A549 (cell line): ENCODE results near the gene MORN1. TPM values are rescaled to one million over a fixed set of nuclear protein-coding genes. Genes with fewer than 3 reads are reported as not detected.
"Not testable (repeated sequence)": the region's sequence is repeated elsewhere in the genome, so short reads cannot be mapped to it uniquely, and the experiment has no call there.

ENCODE experiments used
- ATAC-seq, 2 experiments: fragments of 200-7000 bp in 1 of 2; fragments of >200 bp in 1 of 2; cut with Nextera tagmentation in 1 of 2; cut with Tn5 transposase in 1 of 2; 3 replicates each; pipeline versions ENCODE4 v1.8.0 to v1.9.1; 2018 to 2020; ENCODE audit warnings: mild to moderate bottlenecking in 1 of 2, moderate library complexity in 1 of 2
- CTCF ChIA-PET: fragments of 300-600 bp; sonication (Branson Sonifier 250); formaldehyde crosslinking; extraction: SDS; loops from one replicate; lab custom pipeline; 2021; ENCODE audit warnings: antibody characterized with exemption, inconsistent platforms; lab: Yijun Ruan, JAX
- POLR2A ChIA-PET: fragments of 350-600 bp; formaldehyde crosslinking; extraction: SDS; loops from one replicate; lab custom pipeline; 2021; ENCODE audit warnings: antibody characterized with exemption, inconsistent platforms; lab: Yijun Ruan, JAX
- DNase-seq, 2 experiments: peaks; one replicate each; pipeline versions ENCODE4 v3.0.0 to v3.0.0-alpha.2; 2011 to 2016; ENCODE audit warnings: low read depth in 1 of 2, low spot score in 1 of 2
- FAIRE-seq: peaks from 2 replicates; lab custom pipeline; 2011; peaks lifted over from hg19 to GRCh38; lab: Jason Lieb, UNC
- H3K27ac ChIP-seq, 2 experiments: fragments of >200 bp; sonication (Bioruptor Twin); formaldehyde crosslinking; 3 replicates each; pipeline ENCODE4 v1.5.1; 2016 to 2017
- H3K4me1 ChIP-seq: fragments of >200 bp; sonication (Bioruptor Twin); formaldehyde crosslinking; 3 replicates; pipeline ENCODE4 v1.6.1; 2016
- H3K4me2 ChIP-seq: fragments of >200 bp; sonication (Bioruptor Twin); formaldehyde crosslinking; 3 replicates; pipeline ENCODE4 v1.6.1; 2016
- H3K4me3 ChIP-seq: fragments of >200 bp; sonication (Bioruptor Twin); formaldehyde crosslinking; 3 replicates; pipeline ENCODE4 v1.5.1; 2016
- H3K9me3 ChIP-seq: fragments of >200 bp; sonication (Bioruptor Twin); formaldehyde crosslinking; 3 replicates; pipeline ENCODE4 v1.6.1; 2016
- BCL3 ChIP-seq: fragments of >200 bp; sonication (Bioruptor Twin); formaldehyde crosslinking; IDR thresholded peaks from 3 replicates; pipeline ENCODE4 v1.6.1; 2016
- BHLHE40 ChIP-seq: IDR thresholded peaks from 2 replicates; pipeline ENCODE4 v1.6.1; 2012; ENCODE audit warnings: low read depth, low read length, inconsistent platforms
- CBX2 ChIP-seq: fragments of 200-600 bp; sonication (generic); IDR thresholded peaks from 2 replicates; pipeline ENCODE4 v1.6.1; 2016; ENCODE audit warnings: low read depth, mild to moderate bottlenecking, borderline replicate concordance
- CBX8 ChIP-seq: fragments of 200-600 bp; sonication (generic); IDR thresholded peaks from 2 replicates; pipeline ENCODE4 v1.6.1; 2016
- E2F6 ChIP-seq: IDR thresholded peaks from 2 replicates; pipeline ENCODE4 v1.6.1; 2012; ENCODE audit warnings: low read depth, borderline replicate concordance
- EHF ChIP-seq: fragments of 250-450 bp; sonication (Bioruptor Pico); IDR thresholded peaks from 2 replicates; pipeline ENCODE4 v1.5.0; 2020; ENCODE audit warnings: mild to moderate bottlenecking
- EP300 ChIP-seq, 2 experiments: fragments of >200 bp; sonication (Bioruptor Twin); formaldehyde crosslinking; IDR thresholded peaks; 2 replicates in 1 of 2; 3 replicates in 1 of 2; pipeline ENCODE4 v1.6.1; 2016 to 2017
- FOSL2 ChIP-seq, 2 experiments: fragments of 450-650 bp in 1 of 2; fragments of >200 bp in 1 of 2; sonication (Bioruptor Twin) in 1 of 2; formaldehyde crosslinking; IDR thresholded peaks; 2 replicates each; pipeline versions ENCODE4 v1.5.0 to v1.6.1; 2016 to 2020; ENCODE audit warnings: mild to moderate bottlenecking in 1 of 2, moderate library complexity in 1 of 2
- FOXS1 ChIP-seq: fragments of 250-450 bp; sonication (Bioruptor Pico); IDR thresholded peaks from 2 replicates; pipeline ENCODE4 v1.5.0; 2020; ENCODE audit warnings: mild to moderate bottlenecking, moderate library complexity
- HDAC2 ChIP-seq: fragments of 200-600 bp; sonication (generic); IDR thresholded peaks from 2 replicates; pipeline ENCODE4 v1.6.1; 2016
- HES2 ChIP-seq: fragments of >200 bp; sonication (Bioruptor Twin); formaldehyde crosslinking; IDR thresholded peaks from 2 replicates; pipeline ENCODE4 v1.6.1; 2016
- HMGXB4 ChIP-seq: fragments of 250-450 bp; sonication (Bioruptor Pico); IDR thresholded peaks from 2 replicates; pipeline ENCODE4 v1.5.0; 2021; ENCODE audit warnings: mild to moderate bottlenecking, moderate library complexity, borderline replicate concordance
- HOXB13 ChIP-seq: fragments of 250-450 bp; sonication (Bioruptor Pico); IDR thresholded peaks from 2 replicates; pipeline ENCODE4 v1.5.0; 2020; ENCODE audit warnings: low read depth, mild to moderate bottlenecking, moderate library complexity
- HOXB5 ChIP-seq: fragments of 250-450 bp; sonication (Bioruptor Pico); IDR thresholded peaks from 2 replicates; pipeline ENCODE4 v1.5.0; 2020; ENCODE audit warnings: mild to moderate bottlenecking, moderate library complexity
- JUN ChIP-seq, 2 experiments: fragments of >200 bp; sonication (Bioruptor Twin); formaldehyde crosslinking; IDR thresholded peaks; 2 replicates in 1 of 2; 3 replicates in 1 of 2; pipeline ENCODE4 v1.6.1; 2016 to 2017
- JUNB ChIP-seq: fragments of >200 bp; sonication (Bioruptor Twin); formaldehyde crosslinking; IDR thresholded peaks from 2 replicates; pipeline ENCODE4 v1.6.1; 2016
- KDM5A ChIP-seq: fragments of 200-600 bp; sonication (generic); IDR thresholded peaks from 2 replicates; pipeline ENCODE4 v1.6.1; 2016; ENCODE audit warnings: antibody characterized with exemption, mild to moderate bottlenecking
- MAX ChIP-seq: IDR thresholded peaks from 2 replicates; pipeline ENCODE4 v1.6.1; 2012
- NR3C1 ChIP-seq: fragments of >200 bp; sonication (Bioruptor Twin); formaldehyde crosslinking; IDR thresholded peaks from 3 replicates; pipeline ENCODE4 v1.6.1; 2017
- PHF8 ChIP-seq: fragments of 200-600 bp; sonication (generic); IDR thresholded peaks from 2 replicates; pipeline ENCODE4 v1.6.1; 2016; ENCODE audit warnings: low read depth, mild to moderate bottlenecking, antibody characterized with exemption, moderate library complexity, borderline replicate concordance
- POLR2A ChIP-seq: IDR thresholded peaks from 2 replicates; pipeline ENCODE4 v1.6.1; 2012; ENCODE audit warnings: mild to moderate bottlenecking, low read length
- POLR2AphosphoS2 ChIP-seq: conservative IDR thresholded peaks from 2 replicates; pipeline ENCODE4 v1.6.1; 2012; ENCODE audit warnings: low read length, improper control_type of control experiment, inconsistent platforms
- RAD21 ChIP-seq, 2 experiments: fragments of >200 bp in 1 of 2; sonication (Bioruptor Twin) in 1 of 2; formaldehyde crosslinking in 1 of 2; IDR thresholded peaks in 1 of 2; conservative IDR thresholded peaks in 1 of 2; 2 replicates in 1 of 2; 3 replicates in 1 of 2; pipeline ENCODE4 v1.6.1; 2012 to 2018; ENCODE audit warnings: inconsistent platforms in 1 of 2
- RARB ChIP-seq: fragments of 250-450 bp; sonication (Bioruptor Pico); IDR thresholded peaks from 2 replicates; pipeline ENCODE4 v1.8.0; 2021; ENCODE audit warnings: mild to moderate bottlenecking, moderate library complexity
- RFX5 ChIP-seq: fragments of 450-650 bp; IDR thresholded peaks from 2 replicates; pipeline ENCODE4 v1.7.1; 2014; ENCODE audit warnings: antibody characterized with exemption, mild to moderate bottlenecking, moderate library complexity
- SREBF2 ChIP-seq: fragments of 450-650 bp; IDR thresholded peaks from 2 replicates; pipeline ENCODE4 v1.6.1; 2014; ENCODE audit warnings: mild to moderate bottlenecking, moderate library complexity
- TP53 ChIP-seq: fragments of 250-450 bp; sonication (Bioruptor Pico); IDR thresholded peaks from 2 replicates; pipeline ENCODE4 v1.5.0; 2021; ENCODE audit warnings: mild to moderate bottlenecking, moderate library complexity
- ZC3H11A ChIP-seq: fragments of 450-650 bp; IDR thresholded peaks from 2 replicates; pipeline ENCODE4 v1.6.1; 2014; ENCODE audit warnings: antibody characterized with exemption, mild to moderate bottlenecking
- WGBS: methylation state at CpG from one replicate; pipeline ENCODE4 v1.1.6; 2017; ENCODE audit errors: missing lambda C conversion rate; 5-methylcytosine and 5-hydroxymethylcytosine counted together
- polyA minus RNA-seq: library from RNA; depleted of rRNA, polyadenylated mRNA; stranded (reverse); fragments of >200 nt; gene quantifications from 2 replicates; pipeline ENCODE4 v1.2.3, GENCODE V29; 2011; rRNA and poly(A)+ RNA removed
- polyA plus RNA-seq, 4 experiments: library from polyadenylated mRNA; depleted of rRNA in 3 of 4; stranded (reverse); fragments of >200 nt; fragmentation: RNase III in 1 of 4; extraction: RNeasy Plus Mini Kit Qiagen cat#74134 plus additional on column Dnase treatment in 1 of 4; gene quantifications; 2 replicates in 3 of 4; 3 replicates in 1 of 4; pipeline ENCODE4 v1.2.3, GENCODE V29; 2011 to 2017
- TF ChIP-seq, protein P1 (sequence below): fragments of 200-600 bp; sonication (generic); IDR thresholded peaks from 2 replicates; pipeline ENCODE4 v1.6.1; 2016; ENCODE audit warnings: antibody characterized with exemption, mild to moderate bottlenecking, moderate library complexity

The MORN1 gene
- polyA plus RNA-seq (2011; rRNA removed) (6.9 and 7.2 TPM in 2 replicates), polyA plus RNA-seq (2017; fragmentation: RNase III; extraction: RNeasy Plus Mini Kit Qiagen cat#74134 plus additional on column Dnase treatment) (6.8 to 9.5 TPM (median 8.9 TPM) in 3 replicates), polyA minus RNA-seq (12.4 and 13.0 TPM in 2 replicates)
- 7.1 and 8.0 TPM in 2 replicates for polyA plus RNA-seq (2012; cell fraction: cytosol; rRNA removed)
- polyA plus RNA-seq (2012; cell fraction: nucleus; rRNA removed) = 11.6 and 14.2 TPM in 2 replicates

GRCh38 chr1:2391041-2391930 is at the start of gene MORN1, which contains the start of gene RER1:
TSS of gene MORN1 (minus strand) at chr1:2391554. CDS start at chr1:2391533, 21 bp downstream.
TSS of gene RER1 (plus strand) at chr1:2391841. CDS start at chr1:2395791, 3,950 bp downstream.
- ATAC-seq = peak; percentile 97
- H3K9me3 ChIP-seq = no peaks in the 10 kb centered on the region
- H3K4me2 ChIP-seq = peak within 1 kb of the TSS; percentile 100
- peak within 1 kb of the TSS; percentile 98 for H3K27ac ChIP-seq
- POLR2A ChIA-PET = interaction anchor here (0.6 to 1.3 kb wide), 15 partner anchors 10 to 988 kb away, joined by 3 to 10 read pairs (median 4); partner anchors contain the start of gene FAAP20
- TF ChIP-seq EP300 (IDR thresholded peaks at IDR 0.05) = no peak
- no peak for TF ChIP-seq HOXB5
- TF ChIP-seq RAD21 (conservative IDR thresholded peaks at IDR 0.05 in 1 of 2, IDR thresholded peaks at IDR 0.05 in 1 of 2) = no peak
- no peak for TF ChIP-seq POLR2AphosphoS2
- TF ChIP-seq SREBF2 = no peak
- TF ChIP-seq E2F6 = no peak
- TF ChIP-seq HES2 = no peak
- no peak for TF ChIP-seq HMGXB4
- TF ChIP-seq BHLHE40 = no peak
- TF ChIP-seq NR3C1 = no peak
- TF ChIP-seq POLR2A = peak; percentile 65
- 0 out of 2 replicates have a peak, but pooled peaks have one; percentile 17 for TF ChIP-seq MAX
- no peak for TF ChIP-seq JUNB
- TF ChIP-seq JUN (IDR thresholded peaks at IDR 0.05) = peak in 1 of 2 experiments; percentile 78; a peak in 2 of 5 replicates
- no peak for TF ChIP-seq HOXB13 (CRISPR knock-in tag)
- TF ChIP-seq CBX2 = no peak
- peak; percentile 45; the same call in 1 of the 2 replicates for TF ChIP-seq PHF8
- no peak for TF ChIP-seq EHF (CRISPR knock-in tag)
- TF ChIP-seq RARB (CRISPR knock-in tag) = no peak
- TF ChIP-seq CBX8 = no peak
- peak; percentile 84 for TF ChIP-seq KDM5A
- no peak for TF ChIP-seq RFX5
- TF ChIP-seq HDAC2 = no peak
- no peak for TF ChIP-seq FOXS1 (CRISPR knock-in tag)
- TF ChIP-seq BCL3 = 0 out of 3 replicates have a peak, but pooled peaks have one; percentile 53
- TF ChIP-seq, protein P1, sequence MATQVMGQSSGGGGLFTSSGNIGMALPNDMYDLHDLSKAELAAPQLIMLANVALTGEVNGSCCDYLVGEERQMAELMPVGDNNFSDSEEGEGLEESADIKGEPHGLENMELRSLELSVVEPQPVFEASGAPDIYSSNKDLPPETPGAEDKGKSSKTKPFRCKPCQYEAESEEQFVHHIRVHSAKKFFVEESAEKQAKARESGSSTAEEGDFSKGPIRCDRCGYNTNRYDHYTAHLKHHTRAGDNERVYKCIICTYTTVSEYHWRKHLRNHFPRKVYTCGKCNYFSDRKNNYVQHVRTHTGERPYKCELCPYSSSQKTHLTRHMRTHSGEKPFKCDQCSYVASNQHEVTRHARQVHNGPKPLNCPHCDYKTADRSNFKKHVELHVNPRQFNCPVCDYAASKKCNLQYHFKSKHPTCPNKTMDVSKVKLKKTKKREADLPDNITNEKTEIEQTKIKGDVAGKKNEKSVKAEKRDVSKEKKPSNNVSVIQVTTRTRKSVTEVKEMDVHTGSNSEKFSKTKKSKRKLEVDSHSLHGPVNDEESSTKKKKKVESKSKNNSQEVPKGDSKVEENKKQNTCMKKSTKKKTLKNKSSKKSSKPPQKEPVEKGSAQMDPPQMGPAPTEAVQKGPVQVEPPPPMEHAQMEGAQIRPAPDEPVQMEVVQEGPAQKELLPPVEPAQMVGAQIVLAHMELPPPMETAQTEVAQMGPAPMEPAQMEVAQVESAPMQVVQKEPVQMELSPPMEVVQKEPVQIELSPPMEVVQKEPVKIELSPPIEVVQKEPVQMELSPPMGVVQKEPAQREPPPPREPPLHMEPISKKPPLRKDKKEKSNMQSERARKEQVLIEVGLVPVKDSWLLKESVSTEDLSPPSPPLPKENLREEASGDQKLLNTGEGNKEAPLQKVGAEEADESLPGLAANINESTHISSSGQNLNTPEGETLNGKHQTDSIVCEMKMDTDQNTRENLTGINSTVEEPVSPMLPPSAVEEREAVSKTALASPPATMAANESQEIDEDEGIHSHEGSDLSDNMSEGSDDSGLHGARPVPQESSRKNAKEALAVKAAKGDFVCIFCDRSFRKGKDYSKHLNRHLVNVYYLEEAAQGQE = no peak
- TF ChIP-seq TP53 (CRISPR knock-in tag) = no peak
- TF ChIP-seq ZC3H11A = no peak
- no peak for TF ChIP-seq FOSL2 (IDR thresholded peaks at IDR 0.05)
- TF ChIP-seq FOSL2 (CRISPR knock-in tag; IDR thresholded peaks at IDR 0.05) = no peak
- TF ChIP-seq, all 56 proteins: peak for 6
- no peak for FAIRE-seq
- H3K4me3 ChIP-seq = peak within 1 kb of the TSS; percentile 100
- 0% methylated on average over 25 of the region's 103 CpGs for WGBS
- DNase-seq = peak; percentile 84 to 97
- peaks cover 25% of the 10 kb centered on the region for H3K4me1 ChIP-seq
- CTCF ChIA-PET = interaction anchor here (0.6 to 16.3 kb wide), 4 partner anchors 10 to 329 kb away, joined by 3 to 267 read pairs (median 18); partner anchors contain the start of gene FAAP20

GRCh38 chr1:2440346-2440745 is 49.0 kb upstream of the MORN1 start:
- 88% methylated on average over 15 of the region's 23 CpGs for WGBS
- FAIRE-seq = not testable (repeated sequence)

More at GRCh38 chr1:2440346-2440745, 49.0 kb upstream of the MORN1 start:
- ATAC-seq = 0 out of 6 replicates have a peak, but pooled peaks of 1 of the 2 experiments have one; percentile 35
- H3K4me2 ChIP-seq, H3K4me3 ChIP-seq, H3K27ac ChIP-seq, POLR2A ChIA-PET, CTCF ChIA-PET, DNase-seq, H3K4me1 ChIP-seq, H3K9me3 ChIP-seq: not testable (repeated sequence)
